Fibroblast of lung (primary cell): ENCODE results near the gene MYO7A. TPM values are rescaled to one million over a fixed set of nuclear protein-coding genes. Genes with fewer than 3 reads are reported as not detected.

Experiments
- DNase-seq, 2 donors: peaks; one replicate each; pipeline versions ENCODE4 v3.0.0 to v3.0.0-alpha.2; 2010; ENCODE audit warnings: low read depth in 2 of 2
- H2AFZ ChIP-seq: 2 replicates; pipeline ENCODE4 v1.5.1; 2012; ENCODE audit warnings: low read length, control low read depth, inconsistent platforms
- H3K27ac ChIP-seq: 2 replicates; pipeline ENCODE4 v1.5.1; 2011; ENCODE audit warnings: low read length, control low read depth; ENCODE audit not compliant: insufficient read depth
- H3K27me3 ChIP-seq: 2 replicates; pipeline ENCODE4 v1.5.1; 2011; ENCODE audit warnings: mild to moderate bottlenecking, low read length; ENCODE audit not compliant: control insufficient read depth, insufficient read depth
- H3K36me3 ChIP-seq: 2 replicates; pipeline ENCODE4 v1.5.1; 2011; ENCODE audit warnings: low read length; ENCODE audit not compliant: control insufficient read depth, insufficient read depth
- H3K4me1 ChIP-seq: 2 replicates; pipeline ENCODE4 v1.5.1; 2011; ENCODE audit warnings: low read length; ENCODE audit not compliant: control insufficient read depth, insufficient read depth; ENCODE audit errors: extremely low read depth
- H3K4me2 ChIP-seq: 2 replicates; pipeline ENCODE4 v1.5.1; 2011; ENCODE audit warnings: low read length, control low read depth; ENCODE audit not compliant: insufficient read depth; ENCODE audit errors: extremely low read depth
- H3K4me3 ChIP-seq, 4 experiments: fragments of 200-600 bp in 1 of 4; sonication (generic) in 1 of 4; replicated peaks in 1 of 4; 2 replicates each; pipeline ENCODE4 v1.5.1; 2011 to 2016; ENCODE audit warnings: low read length in 4 of 4, low read depth in 3 of 4, mild to moderate bottlenecking in 3 of 4, control low read depth in 2 of 4, inconsistent platforms in 1 of 4, mixed read lengths in 1 of 4; ENCODE audit not compliant: insufficient read depth in 1 of 4; ENCODE audit errors: control extremely low read depth in 1 of 4
- H3K79me2 ChIP-seq: 2 replicates; pipeline ENCODE4 v1.5.1; 2012; ENCODE audit warnings: mild to moderate bottlenecking, low read length, inconsistent platforms; ENCODE audit not compliant: control insufficient read depth, insufficient read depth
- H3K9ac ChIP-seq: 2 replicates; pipeline ENCODE4 v1.5.1; 2011; ENCODE audit warnings: mild to moderate bottlenecking, low read length, control low read depth; ENCODE audit not compliant: insufficient read depth
- H3K9me3 ChIP-seq: 2 replicates; pipeline ENCODE4 v1.5.1; 2012; ENCODE audit warnings: low read depth, low read length; ENCODE audit not compliant: control insufficient read depth, insufficient read depth
- H4K20me1 ChIP-seq: 2 replicates; pipeline ENCODE4 v1.5.1; 2011; ENCODE audit warnings: low read length; ENCODE audit not compliant: control insufficient read depth, insufficient read depth; ENCODE audit errors: extremely low read depth
- EZH2 ChIP-seq: IDR thresholded peaks from 2 replicates; pipeline ENCODE4 v1.5.1; 2012; ENCODE audit warnings: low read length, control low read depth, mild to moderate bottlenecking; ENCODE audit errors: missing control alignments
- polyA plus RNA-seq, 2 donors: library from polyadenylated mRNA; depleted of rRNA in 1 of 2; stranded (reverse) in 1 of 2; unstranded in 1 of 2; fragments of >200 nt; gene quantifications; 2 replicates each; pipeline ENCODE4 v1.2.1, GENCODE V29; 2011 to 2012; ENCODE audit warnings: missing spikeins in 1 of 2
- total RNA-seq: library from RNA; depleted of rRNA; stranded (reverse); fragments of >200 nt; gene quantifications from 2 replicates; pipeline ENCODE4 v1.2.1, GENCODE V29; 2014
- TF ChIP-seq, protein P1 (sequence below), 2 donors: IDR thresholded peaks in 1 of 2; conservative IDR thresholded peaks in 1 of 2; 1 replicate in 1 of 2; 2 replicates in 1 of 2; pipeline ENCODE4 v1.5.1; 2011 to 2012; ENCODE audit warnings: low read length in 2 of 2, control low read depth in 1 of 2, inconsistent platforms in 1 of 2, low read depth in 1 of 2, mild to moderate bottlenecking in 1 of 2

MYO7A gene
- total and polyA plus RNA-seq, 2 donors (not counting 1 experiment from before 2014, with no cell fraction given) = 0.01 to 0.33 TPM

DNA sequence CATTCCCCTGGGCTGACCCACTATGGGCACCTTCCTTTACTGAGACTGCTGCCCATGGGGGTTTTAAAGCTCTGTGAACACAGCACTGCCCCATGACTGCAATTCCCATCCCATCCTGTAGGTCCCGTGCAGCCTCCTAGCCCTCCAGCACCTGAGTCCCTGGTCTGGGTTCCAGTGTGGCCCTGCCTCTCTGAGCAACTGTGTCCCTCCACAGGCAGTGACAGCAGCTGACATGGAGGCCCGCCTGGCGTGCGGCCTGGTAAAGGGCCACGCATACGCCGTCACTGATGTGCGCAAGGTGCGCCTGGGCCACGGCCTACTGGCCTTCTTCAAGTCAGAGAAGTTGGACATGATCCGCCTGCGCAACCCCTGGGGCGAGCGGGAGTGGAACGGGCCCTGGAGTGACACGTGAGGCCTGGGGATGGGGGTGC lies 12.8 kb upstream of the MYO7A start:
- TF ChIP-seq, protein P1, sequence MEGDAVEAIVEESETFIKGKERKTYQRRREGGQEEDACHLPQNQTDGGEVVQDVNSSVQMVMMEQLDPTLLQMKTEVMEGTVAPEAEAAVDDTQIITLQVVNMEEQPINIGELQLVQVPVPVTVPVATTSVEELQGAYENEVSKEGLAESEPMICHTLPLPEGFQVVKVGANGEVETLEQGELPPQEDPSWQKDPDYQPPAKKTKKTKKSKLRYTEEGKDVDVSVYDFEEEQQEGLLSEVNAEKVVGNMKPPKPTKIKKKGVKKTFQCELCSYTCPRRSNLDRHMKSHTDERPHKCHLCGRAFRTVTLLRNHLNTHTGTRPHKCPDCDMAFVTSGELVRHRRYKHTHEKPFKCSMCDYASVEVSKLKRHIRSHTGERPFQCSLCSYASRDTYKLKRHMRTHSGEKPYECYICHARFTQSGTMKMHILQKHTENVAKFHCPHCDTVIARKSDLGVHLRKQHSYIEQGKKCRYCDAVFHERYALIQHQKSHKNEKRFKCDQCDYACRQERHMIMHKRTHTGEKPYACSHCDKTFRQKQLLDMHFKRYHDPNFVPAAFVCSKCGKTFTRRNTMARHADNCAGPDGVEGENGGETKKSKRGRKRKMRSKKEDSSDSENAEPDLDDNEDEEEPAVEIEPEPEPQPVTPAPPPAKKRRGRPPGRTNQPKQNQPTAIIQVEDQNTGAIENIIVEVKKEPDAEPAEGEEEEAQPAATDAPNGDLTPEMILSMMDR (conservative IDR thresholded peaks at IDR 0.05 in 1 of 2, IDR thresholded peaks at IDR 0.05 in 1 of 2; ENCODE audit: low read depth in 1 of 2, low read length in 2 of 2) = peak in 1 of 2 donors; percentile 20
- TF ChIP-seq EZH2 = no peak
- H3K4me1 ChIP-seq = peaks cover 2% of the 10 kb centered on the region
- no peaks in the 10 kb centered on the region for H3K79me2 ChIP-seq

GRCh38 chr11:77115956-77116355 lies 12.1 kb upstream of the MYO7A start:
- H3K9ac ChIP-seq = no peak overlapping the region
- no peaks in the 10 kb centered on the region for H3K79me2 ChIP-seq
- H2AFZ ChIP-seq = no peak overlapping the region
- no peak overlapping the region for H3K4me2 ChIP-seq
- H3K27ac ChIP-seq = no peak overlapping the region
- H4K20me1 ChIP-seq = no peaks in the 10 kb centered on the region
- H3K9me3 ChIP-seq = no peaks in the 10 kb centered on the region
- no peak overlapping the region for H3K4me3 ChIP-seq
- H3K36me3 ChIP-seq = peaks cover 8% of the 10 kb centered on the region
- H3K27me3 ChIP-seq = no peaks in the 10 kb centered on the region
- TF ChIP-seq EZH2 = no peak
- TF ChIP-seq, protein P1 (conservative IDR thresholded peaks at IDR 0.05 in 1 of 2, IDR thresholded peaks at IDR 0.05 in 1 of 2; ENCODE audit: low read depth in 1 of 2, low read length in 2 of 2) = no peak
- no peak for DNase-seq
- H3K4me1 ChIP-seq = no peaks in the 10 kb centered on the region

More for the DNA sequence above, 12.8 kb upstream of the MYO7A start:
- no peaks in the 10 kb centered on the region for H4K20me1 ChIP-seq
- H3K9ac ChIP-seq = no peak overlapping the region
- no peak overlapping the region for H3K27ac ChIP-seq
- no peak overlapping the region for H2AFZ ChIP-seq
- no peak overlapping the region for H3K4me3 ChIP-seq
- DNase-seq = no peak
- H3K9me3 ChIP-seq = no peaks in the 10 kb centered on the region
- H3K4me2 ChIP-seq = no peak overlapping the region
- no peaks in the 10 kb centered on the region for H3K27me3 ChIP-seq
- peaks cover 3% of the 10 kb centered on the region for H3K36me3 ChIP-seq

DNA sequence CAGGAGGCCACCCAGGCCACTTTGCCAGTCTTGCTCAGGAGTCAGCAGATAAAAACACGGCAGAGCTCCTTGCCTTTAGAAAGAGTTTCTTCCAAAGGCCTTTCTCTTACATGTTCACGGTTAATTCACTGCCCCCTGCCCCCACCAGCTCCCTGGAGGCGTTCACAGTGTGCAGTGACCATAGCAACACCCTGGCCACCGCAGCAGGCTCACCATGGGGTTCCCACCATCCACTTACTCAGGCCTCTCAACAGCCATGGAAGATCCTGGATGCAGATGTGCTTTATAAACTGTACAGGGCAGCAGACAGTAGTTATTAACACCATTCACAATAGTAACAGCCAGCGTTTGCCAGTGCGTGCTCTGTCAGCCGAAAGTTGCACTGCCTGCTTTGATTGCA lies 10.6 kb upstream of the MYO7A start:
- Histone ChIP-seq H3K9ac (no peak overlapping the region), H3K79me2 (no peaks in the 10 kb centered on the region), H2AFZ (no peak overlapping the region), H3K27ac (no peak overlapping the region), H3K9me3 (no peaks in the 10 kb centered on the region), H3K27me3 (no peaks in the 10 kb centered on the region), H3K36me3 (peaks cover 11% of the 10 kb centered on the region), H3K4me2 (no peak overlapping the region), H3K4me3 (no peak overlapping the region), H4K20me1 (no peaks in the 10 kb centered on the region), H3K4me1 (no peaks in the 10 kb centered on the region)
- no peak for DNase-seq
- TF ChIP-seq, protein P1 (conservative IDR thresholded peaks at IDR 0.05 in 1 of 2, IDR thresholded peaks at IDR 0.05 in 1 of 2; ENCODE audit: low read depth in 1 of 2, low read length in 2 of 2) = no peak
- no peak for TF ChIP-seq EZH2
